Astrocyte (in vitro differentiated cells and primary cell): ENCODE measurements around the gene MRPS18A.

Experiments used
- CTCF ChIP-seq: IDR thresholded peaks from 2 replicates; pipeline ENCODE4 v1.5.1; 2011; ENCODE audit warnings: low read depth, mild to moderate bottlenecking, inconsistent platforms, low read length, moderate library complexity; ENCODE audit not compliant: insufficient read depth
- EZH2 ChIP-seq: IDR thresholded peaks from 2 replicates; pipeline ENCODE4 v1.6.1; 2012; ENCODE audit warnings: mild to moderate bottlenecking, low read length, inconsistent platforms; ENCODE audit not compliant: insufficient read depth

GRCh38 chr6:43725643-43726580 is 38.3 kb upstream of the MRPS18A start:
- TF ChIP-seq CTCF (no peak), EZH2 (no peak)
